K562 (cell line): ENCODE measurements around the gene NBEA. TPM values are rescaled to one million over a fixed set of nuclear protein-coding genes. Genes with fewer than 3 reads are reported as not detected.

Experiments
- ATAC-seq: fragments of 200-7000 bp; cut with Tn5 transposase; 3 replicates; pipeline ENCODE4 v1.9.1; 2020; ENCODE audit warnings: moderate library complexity
- BruUV-seq: library from RNA; stranded (reverse); fragments of 400-500 nt; replicated peaks from 2 replicates; lab custom pipeline; 2021; lab: Mats Ljungman, UMichigan
- CTCF ChIA-PET: fragments of 300-600 bp; formaldehyde crosslinking; extraction: SDS; loops from one replicate; lab custom pipeline; 2021; ENCODE audit warnings: low intra/inter-chr PET ratio; lab: Yijun Ruan, JAX
- POLR2A ChIA-PET: fragments of 300-600, 350-650 bp; sonication (Branson Sonifier 250); formaldehyde crosslinking; extraction: SDS; loops from one replicate; lab custom pipeline; 2021; ENCODE audit warnings: antibody characterized with exemption, inconsistent platforms; lab: Yijun Ruan, JAX
- DNase-seq, 4 experiments: peaks; one replicate each; pipeline versions ENCODE4 v3.0.0 to v3.0.0-alpha.2; 2011 to 2018; ENCODE audit warnings: low spot score in 3 of 4, mixed read lengths in 3 of 4; ENCODE audit errors: extremely low read depth in 1 of 4
- FAIRE-seq: peaks from 2 replicates; lab custom pipeline; 2011; peaks lifted over from hg19 to GRCh38; lab: Jason Lieb, UNC
- H2AFZ ChIP-seq: 2 replicates; pipeline ENCODE4 v1.6.0; 2011; ENCODE audit warnings: low read depth, low read length, control low read depth, inconsistent platforms
- H3K27ac ChIP-seq: fragments of 200-600 bp; 3 replicates; pipeline ENCODE4 v1.8.0; 2011; ENCODE audit warnings: low read depth, mild to moderate bottlenecking, control low read depth, inconsistent platforms, low read length, moderate library complexity, mixed read lengths; ENCODE audit errors: extremely low read depth
- H3K27me3 ChIP-seq, 2 experiments: fragments of 300-600 bp in 1 of 2; 2 replicates in 1 of 2; 3 replicates in 1 of 2; pipeline versions ENCODE4 v1.6.0 to v1.8.0; 2011; ENCODE audit warnings: inconsistent platforms in 2 of 2, low read length in 2 of 2, mild to moderate bottlenecking in 1 of 2, mixed read lengths in 1 of 2, moderate library complexity in 1 of 2; ENCODE audit not compliant: control insufficient read depth in 2 of 2, insufficient read depth in 2 of 2
- H3K36me3 ChIP-seq: fragments of 300-600 bp; 3 replicates; pipeline ENCODE4 v1.8.0; 2011; ENCODE audit warnings: mild to moderate bottlenecking, low read length, inconsistent platforms; ENCODE audit not compliant: control insufficient read depth, insufficient read depth
- H3K4me1 ChIP-seq, 2 experiments: fragments of 200-600 bp in 1 of 2; replicated peaks in 1 of 2; 2 replicates in 1 of 2; 3 replicates in 1 of 2; pipeline versions ENCODE4 v1.5.1 to v1.8.0; 2011; ENCODE audit warnings: inconsistent platforms in 2 of 2, low read length in 2 of 2, mild to moderate bottlenecking in 1 of 2, mixed read lengths in 1 of 2, moderate library complexity in 1 of 2; ENCODE audit not compliant: control insufficient read depth in 2 of 2, insufficient read depth in 2 of 2
- H3K4me2 ChIP-seq: 2 replicates; pipeline ENCODE4 v1.6.1; 2011; ENCODE audit warnings: low read length, control low read depth, inconsistent platforms, mixed read lengths; ENCODE audit not compliant: insufficient read depth
- H3K4me3 ChIP-seq: fragments of 200-600 bp; sonication (generic), shearing (Covaris generic); 2 replicates; pipeline ENCODE4 v1.5.1; 2016; ENCODE audit warnings: control low read depth, inconsistent platforms
- H3K79me2 ChIP-seq: fragments of 200-600 bp; 3 replicates; pipeline ENCODE4 v1.8.0; 2011; ENCODE audit warnings: low read length, inconsistent platforms; ENCODE audit not compliant: control insufficient read depth, insufficient read depth
- H3K9ac ChIP-seq, 2 experiments: 2 replicates each; pipeline versions ENCODE4 v1.6.0 to v1.6.1; 2011; ENCODE audit warnings: low read depth in 2 of 2, low read length in 2 of 2, control low read depth in 1 of 2, inconsistent platforms in 1 of 2, mild to moderate bottlenecking in 1 of 2, mixed read lengths in 1 of 2; ENCODE audit not compliant: insufficient read depth in 1 of 2
- H3K9me1 ChIP-seq: one replicate; pipeline ENCODE4 v1.6.0; 2011; ENCODE audit warnings: inconsistent platforms, mild to moderate bottlenecking, low read length, moderate library complexity; ENCODE audit not compliant: control insufficient read depth, insufficient read depth
- H3K9me3 ChIP-seq: replicated peaks from 2 replicates; pipeline ENCODE4 v1.5.1; 2011; ENCODE audit warnings: low read depth, low read length, inconsistent platforms; ENCODE audit not compliant: control insufficient read depth, insufficient read depth
- H4K20me1 ChIP-seq: replicated peaks from 2 replicates; pipeline ENCODE4 v1.6.1; 2011; ENCODE audit warnings: low read length, inconsistent platforms, mixed read lengths; ENCODE audit not compliant: control insufficient read depth, insufficient read depth
- GABPB2 ChIP-seq: fragments of 250-450 bp; sonication (Bioruptor Pico); conservative IDR thresholded peaks from 2 replicates; pipeline ENCODE4 v1.5.1; 2021; ENCODE audit warnings: mild to moderate bottlenecking
- IFI16 ChIP-seq: fragments of 250-450 bp; sonication (Bioruptor Pico); IDR thresholded peaks from 2 replicates; pipeline ENCODE4 v2.1.2; 2022; ENCODE audit warnings: mild to moderate bottlenecking, inconsistent platforms
- MEF2D ChIP-seq: conservative IDR thresholded peaks from 2 replicates; pipeline ENCODE4 v1.6.1; 2016; ENCODE audit warnings: low read depth, missing genetic modification characterization, missing compliant biosample characterization
- THRAP3 ChIP-seq: fragments of 450-650 bp; IDR thresholded peaks from 2 replicates; pipeline ENCODE4 v1.6.1; 2016; ENCODE audit warnings: mild to moderate bottlenecking, inconsistent platforms, borderline replicate concordance
- WGBS: fragments of 100-300 bp; shearing (Covaris generic); methylation state at CpG from one replicate; pipeline ENCODE4 v1.1.6; 2016; ENCODE audit warnings: low coverage, mixed read lengths; ENCODE audit not compliant: insufficient coverage; ENCODE audit errors: missing lambda C conversion rate; 5-methylcytosine and 5-hydroxymethylcytosine counted together
- in situ Hi-C: fragments of 300-500 bp; cut with MboI; formaldehyde crosslinking; loops from 4 replicates; pipeline ENCODE4 v1.15.0; 2018; ENCODE audit warnings: inconsistent platforms, mixed read lengths
- intact Hi-C: fragments of 100-400 bp; cut with micrococcal nuclease; formaldehyde crosslinking; loops from 2 replicates; pipeline ENCODE4 v1.14.2; 2022
- polyA plus RNA-seq, 8 experiments: library from polyadenylated mRNA; depleted of rRNA in 4 of 8; stranded (reverse) in 5 of 8; unstranded in 3 of 8; fragments of >200 nt; fragmentation: Nextera tagmentation in 2 of 8; fragmentation: Illumina TruSeq in 1 of 8; extraction: Ambion mirVana in 2 of 8; extraction: Trizol in 1 of 8; gene quantifications; 2 replicates each; pipeline versions ENCODE4 v1.2.1 to v1.2.3, GENCODE V29; 2011 to 2014; ENCODE audit warnings: inconsistent platforms in 1 of 8, missing spikeins in 1 of 8
- total RNA-seq, 7 experiments: library from RNA; depleted of rRNA in 6 of 7; stranded (reverse); fragments of >200 nt in 6 of 7; fragmentation: Illumina TruSeq in 2 of 7; extraction: Trizol in 2 of 7; gene quantifications; 2 replicates each; pipeline versions ENCODE4 v1.2.1 to v1.2.3, GENCODE V29; 2011 to 2021; ENCODE audit warnings: low replicate concordance in 1 of 7
- TF ChIP-seq, protein P1 (sequence below), 2 experiments: fragments of 450-650 bp in 1 of 2; sonication (generic) in 1 of 2; formaldehyde crosslinking in 1 of 2; IDR thresholded peaks in 1 of 2; conservative IDR thresholded peaks in 1 of 2; 2 replicates each; pipeline versions ENCODE4 v1.6.1 to v1.8.1; 2016 to 2023; ENCODE audit warnings: mild to moderate bottlenecking in 2 of 2, moderate library complexity in 2 of 2, inconsistent platforms in 1 of 2, missing genetic modification reagents in 1 of 2

Gene NBEA
- total and polyA plus RNA-seq, 9 of the 15 experiments (the other 6 are each of a cell fraction or from before 2014, with no cell fraction given): 0.03 to 0.94 (median 0.05) TPM; not detected in 2

GRCh38 chr13:35706721-35707120 lies 764.7 kb downstream of the NBEA start (continued):
- TF ChIP-seq, protein P1, sequence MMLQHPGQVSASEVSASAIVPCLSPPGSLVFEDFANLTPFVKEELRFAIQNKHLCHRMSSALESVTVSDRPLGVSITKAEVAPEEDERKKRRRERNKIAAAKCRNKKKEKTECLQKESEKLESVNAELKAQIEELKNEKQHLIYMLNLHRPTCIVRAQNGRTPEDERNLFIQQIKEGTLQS (IDR thresholded peaks at IDR 0.05): no peak
- TF ChIP-seq, protein P1 (CRISPR knock-in tag; conservative IDR thresholded peaks at IDR 0.05): no peak
- TF ChIP-seq MEF2D: no peak
- no peak for TF ChIP-seq GABPB2 (CRISPR knock-in tag)
- TF ChIP-seq, all 486 proteins: peak for 0

- Histone ChIP-seq H3K79me2 (no peaks in the 10 kb centered on the region), H3K4me1 (no peaks in the 10 kb centered on the region), H2AFZ (no peak overlapping the region), H3K36me3 (no peaks in the 10 kb centered on the region), H3K9me3 (no peaks in the 10 kb centered on the region), H3K9me1 (no peaks in the 10 kb centered on the region), H3K27me3 (no peaks in the 10 kb centered on the region), H3K9ac (no peak overlapping the region), H3K4me3 (no peak overlapping the region), H3K27ac (no peak overlapping the region), H4K20me1 (no peaks in the 10 kb centered on the region)
- ATAC-seq (no peak), FAIRE-seq (no peak), DNase-seq (no peak)
- CTCF ChIA-PET: no interaction called here
- POLR2A ChIA-PET: no interaction called here
- in situ Hi-C loops: no loop called here
- WGBS: 0% methylated on average over 5 of the region's 8 CpGs
- no TSS peak for BruUV-seq
- intact Hi-C loops: no loop called here
- TF ChIP-seq THRAP3 (no peak), IFI16 (no peak)
- TF ChIP-seq, all 486 proteins: peak for 0
- no peak overlapping the region for H3K4me2 ChIP-seq
These were observed 769.8 kb downstream of the NBEA start for GRCh38 chr13:35711909-35712308.
